GM18858 (cell line): ENCODE data around the gene TMX3.

Experiments used
- ATAC-seq: cut with Tn5 transposase; IDR thresholded peaks from one replicate; pipeline ENCODE4 v1.9.1; 2021; ENCODE audit not compliant: unreplicated experiment

The TMX3 gene

DNA sequence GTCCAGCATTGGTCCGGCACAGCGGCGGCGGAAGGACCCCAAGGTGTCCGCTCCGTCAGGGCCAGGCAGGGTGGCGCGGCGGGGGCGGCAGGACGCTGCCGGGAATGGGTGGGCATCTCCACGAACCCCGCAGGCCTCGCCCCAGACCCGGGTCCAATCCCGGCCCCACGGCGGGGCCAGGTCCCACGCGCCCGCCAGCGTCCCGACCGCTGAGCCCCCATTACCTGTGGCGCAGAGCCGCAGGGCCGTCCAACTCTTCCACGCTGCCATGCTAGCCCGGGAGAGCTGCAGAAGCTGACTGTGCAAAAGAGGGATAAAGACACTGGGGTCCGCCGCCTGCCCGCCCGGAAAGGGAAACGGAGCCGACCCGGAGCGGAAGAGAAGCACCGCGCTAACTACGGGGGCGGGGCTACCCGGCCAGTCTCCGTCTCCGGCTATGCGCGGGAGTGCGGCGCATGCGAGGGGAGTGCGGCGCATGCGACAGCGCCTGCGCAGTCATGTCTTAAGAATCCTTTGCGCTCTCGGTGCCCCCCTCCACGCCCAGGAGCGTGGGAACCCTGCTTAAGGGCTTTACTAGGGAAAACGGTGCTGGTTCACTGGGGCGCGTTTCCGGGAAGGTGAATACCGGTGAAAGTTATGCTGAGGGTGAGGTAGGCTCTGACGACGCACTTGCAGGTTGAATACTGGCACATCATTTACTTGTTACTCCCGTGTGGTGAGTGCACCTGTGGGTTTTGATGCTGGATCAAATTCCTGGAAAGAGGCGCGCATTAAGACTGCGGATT lies at the start of gene TMX3:
Gene TMX3, minus strand, starts transcription at position 397 of the 785 bp plus-strand sequence. Its CDS starts 127 bp downstream, at position 270.
- peak; percentile 94 for ATAC-seq

DNA sequence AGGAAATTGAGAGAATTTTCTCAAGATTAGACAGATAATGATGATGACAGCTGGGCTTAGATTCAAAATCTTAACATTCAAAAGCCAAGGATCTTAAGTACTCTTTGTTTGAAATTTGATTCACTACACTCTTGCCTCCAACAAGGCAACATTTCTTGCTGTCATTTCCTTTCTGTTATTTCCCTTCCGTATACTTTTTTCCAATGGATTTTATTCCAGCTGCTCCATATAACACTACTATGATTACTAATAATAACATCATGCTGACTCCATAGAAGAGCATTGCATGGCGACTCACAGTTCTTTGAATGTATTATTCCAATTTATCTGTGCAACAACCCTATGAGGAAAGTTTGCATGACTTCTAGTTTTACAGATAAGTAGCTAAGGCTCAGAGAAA lies 49.1 kb upstream of the TMX3 start:
- ATAC-seq = no peak

GRCh38 chr18:68763083-68763482 lies 48.2 kb upstream of the TMX3 start:
- no peak for ATAC-seq

DNA sequence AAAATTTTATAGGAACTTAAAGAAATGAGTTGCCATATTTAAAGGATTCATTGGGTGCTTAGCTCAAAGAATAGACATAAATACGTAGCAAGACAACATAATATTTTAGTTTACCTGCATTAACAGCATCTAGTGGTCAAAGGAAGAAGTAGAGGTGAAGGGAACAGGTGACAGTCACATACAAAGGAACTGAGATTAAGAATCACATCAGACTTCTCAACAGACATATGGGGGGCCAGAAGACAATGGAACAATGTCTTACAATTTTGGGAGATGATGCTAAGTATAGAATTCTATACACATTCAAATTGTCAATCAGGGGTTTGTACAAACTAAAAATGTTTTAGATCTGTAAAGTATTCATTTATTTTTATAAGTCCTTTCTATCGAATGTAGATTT lies 44.4 kb upstream of the TMX3 start:
- ATAC-seq = no peak

GRCh38 chr18:68757126-68757525 lies 42.2 kb upstream of the TMX3 start:
- no peak for ATAC-seq

- no peak for ATAC-seq
Measured at GRCh38 chr18:68742206-68742605, 27.3 kb upstream of the TMX3 start.

GRCh38 chr18:68740966-68741365 lies 26.1 kb upstream of the TMX3 start:
- no peak for ATAC-seq

GRCh38 chr18:68739462-68739861 lies 24.6 kb upstream of the TMX3 start:
- no peak for ATAC-seq

- ATAC-seq = no peak
Measured at GRCh38 chr18:68738564-68738963, 23.7 kb upstream of the TMX3 start.

GRCh38 chr18:68735483-68736343 lies 20.8 kb upstream of the TMX3 start:
- peak; percentile 93 for ATAC-seq

DNA sequence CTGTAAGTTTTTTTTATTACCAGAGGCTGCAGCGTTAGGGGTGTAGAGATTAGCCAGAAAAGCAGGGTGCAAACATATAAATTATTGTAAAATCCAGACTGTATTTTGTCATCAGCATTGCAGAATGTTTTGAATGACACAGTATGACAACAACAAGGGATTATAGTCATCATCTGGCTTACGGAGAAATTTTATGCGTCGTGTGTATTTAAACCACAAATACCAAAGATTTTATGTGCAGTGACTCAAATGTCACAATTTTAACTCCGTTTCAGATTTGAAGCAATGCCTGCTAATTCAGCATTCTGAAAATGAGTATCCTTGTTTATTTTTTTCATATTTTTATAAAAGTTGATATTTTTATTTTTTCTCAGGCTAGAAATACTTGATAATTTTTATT lies 19.4 kb upstream of the TMX3 start:
- no peak for ATAC-seq

- ATAC-seq = no peak
Measured at GRCh38 chr18:68733707-68734106, 18.8 kb upstream of the TMX3 start.

GRCh38 chr18:68728081-68728700 lies 13.3 kb upstream of the TMX3 start:
- no peak for ATAC-seq

- no peak for ATAC-seq
Measured at GRCh38 chr18:68727506-68727905, 12.6 kb upstream of the TMX3 start.

DNA sequence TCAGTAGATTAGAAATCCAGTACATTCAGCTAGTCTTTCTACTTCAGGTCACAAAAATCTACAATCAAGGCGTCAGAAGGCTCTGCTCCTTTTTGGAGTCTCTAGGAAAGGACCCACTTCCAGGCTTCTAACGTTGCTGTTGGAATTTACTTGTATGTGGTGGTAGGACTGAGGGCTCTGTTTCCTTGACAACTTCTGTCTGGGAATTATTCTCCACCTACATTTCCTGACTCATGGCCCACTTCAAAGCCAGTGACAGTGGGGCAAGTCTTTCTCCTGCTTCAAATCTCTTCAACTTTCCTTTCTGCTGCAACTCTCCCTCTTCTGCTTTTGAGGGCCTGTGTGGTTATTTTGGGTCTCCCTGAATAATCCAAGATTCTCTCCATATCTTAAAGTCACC lies 10.4 kb upstream of the TMX3 start:
- ATAC-seq = no peak

GRCh38 chr18:68724021-68724420 lies 9.1 kb upstream of the TMX3 start:
- ATAC-seq = no peak

DNA sequence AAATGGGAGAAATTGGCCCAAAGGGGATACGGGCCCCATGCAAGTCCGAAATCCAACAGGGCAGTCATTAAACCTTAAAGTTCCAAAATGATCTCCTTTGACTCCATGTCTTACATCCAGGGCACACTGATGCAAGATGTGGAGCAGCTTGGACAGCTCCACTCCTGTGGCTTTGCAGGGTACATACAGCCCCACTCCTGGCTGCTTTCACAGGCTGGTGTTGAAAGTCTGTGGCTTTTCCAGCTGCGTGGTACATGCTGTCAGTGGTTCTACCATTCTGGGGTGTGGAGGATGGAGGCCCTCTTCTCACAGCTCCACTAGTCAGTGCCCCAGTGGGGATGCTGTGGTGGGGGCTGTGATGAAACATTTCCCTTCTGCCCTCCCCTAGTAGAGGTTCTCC lies 8.6 kb upstream of the TMX3 start:
- no peak for ATAC-seq

GRCh38 chr18:68722821-68723220 lies 7.9 kb upstream of the TMX3 start:
- ATAC-seq = peak; percentile 38

DNA sequence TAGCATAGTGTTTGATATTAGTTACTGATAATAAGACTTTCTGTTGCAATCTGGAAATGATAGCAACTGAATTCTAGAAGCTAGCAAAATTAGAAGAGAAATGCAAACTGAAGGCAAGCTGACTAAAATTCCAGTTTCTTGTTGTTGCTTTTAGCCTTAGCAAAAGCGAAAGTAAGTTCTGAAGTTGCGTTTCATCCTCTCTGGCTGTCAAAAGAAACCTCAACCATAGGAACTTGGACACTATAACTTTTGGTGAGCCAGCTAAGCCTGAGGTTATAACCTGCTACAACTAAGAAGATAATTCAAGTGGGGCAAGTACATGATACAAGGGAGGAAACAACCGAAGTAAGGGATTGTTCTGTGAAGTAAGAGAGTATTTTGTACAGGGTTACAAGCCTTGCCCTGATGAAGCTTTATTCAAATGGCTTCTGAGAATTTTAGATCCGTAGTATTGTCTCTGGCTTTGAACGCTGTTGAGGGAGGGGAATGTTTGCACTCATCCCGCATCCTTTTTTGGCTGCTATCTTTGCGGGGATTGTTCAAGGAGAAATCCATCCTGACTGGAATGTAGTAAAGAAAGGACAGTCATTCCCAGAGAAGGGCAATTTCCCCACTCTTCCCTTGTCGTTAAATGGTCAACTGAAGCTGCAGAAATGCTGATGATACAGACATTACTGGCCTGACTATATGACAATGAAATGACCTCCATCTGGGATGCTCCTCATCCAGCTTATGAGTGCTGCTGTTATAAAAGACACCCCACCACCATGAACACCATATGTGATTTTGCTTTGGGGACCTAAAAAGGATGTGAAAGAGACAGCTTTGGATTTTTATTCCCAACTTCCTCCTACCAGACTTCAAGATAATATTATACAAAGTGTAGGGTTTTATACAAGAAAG lies 7.0 kb upstream of the TMX3 start:
- peak; percentile 84 for ATAC-seq

GRCh38 chr18:68714366-68714711 lies 569 bp downstream of the TMX3 start:
- ATAC-seq = no peak

DNA sequence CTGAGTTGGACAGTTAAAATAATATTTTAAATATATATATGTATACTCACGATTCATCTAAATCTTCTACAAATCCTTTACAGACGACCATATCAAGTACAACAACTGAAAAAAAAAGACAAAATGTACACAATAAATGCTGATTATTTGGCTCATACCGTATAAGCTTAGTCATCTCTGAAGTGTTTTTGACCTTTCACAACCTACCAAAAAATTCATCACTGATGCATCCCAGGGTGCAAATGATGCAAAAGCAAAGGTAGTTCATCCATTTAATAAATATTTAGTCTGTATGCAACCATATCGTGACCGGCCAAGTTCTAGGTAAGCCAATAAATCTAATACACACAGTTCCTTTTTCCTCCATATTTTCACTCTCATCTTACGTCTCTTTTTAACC lies 1.1 kb downstream of the TMX3 start:
- no peak for ATAC-seq
